Endothelial cell of umbilical vein (primary cell): ENCODE data around the gene RCAN3. TPM values are rescaled to one million over a fixed set of nuclear protein-coding genes. Genes with fewer than 3 reads are reported as not detected.

Experiments used
- BruUV-seq: library from RNA; stranded (reverse); fragments of 400-500 nt; replicated peaks from 2 replicates; lab custom pipeline; 2021; lab: Mats Ljungman, UMichigan
- CTCF ChIA-PET: fragments of 300-600, 350-600 bp; sonication (Branson Sonifier 250); formaldehyde crosslinking; loops from one replicate; lab custom pipeline; 2021; ENCODE audit warnings: antibody characterized with exemption, inconsistent platforms; lab: Charles Lee
- POLR2A ChIA-PET: fragments of 300-600, 350-600 bp; sonication (Branson Sonifier 250); formaldehyde crosslinking; loops from one replicate; lab custom pipeline; 2021; ENCODE audit warnings: antibody characterized with exemption, inconsistent platforms; lab: Charles Lee
- DNase-seq: peaks from one replicate; pipeline ENCODE4 v3.0.0-alpha.2; 2011; ENCODE audit warnings: low read depth, low spot score
- FAIRE-seq: peaks from 2 replicates; lab custom pipeline; 2011; peaks lifted over from hg19 to GRCh38; lab: Jason Lieb, UNC
- H2AFZ ChIP-seq: 2 replicates; pipeline ENCODE4 v1.6.0; 2012; ENCODE audit warnings: low read depth, low read length, control low read depth, inconsistent platforms
- H3K27ac ChIP-seq: 2 replicates; pipeline ENCODE4 v1.5.1; 2011; ENCODE audit warnings: low read depth, mild to moderate bottlenecking, control low read depth, low read length, moderate library complexity; ENCODE audit not compliant: insufficient read depth
- H3K27me3 ChIP-seq, 2 experiments: 2 replicates each; pipeline versions ENCODE4 v1.6.0 to v1.6.1; 2011; ENCODE audit warnings: low read length in 2 of 2, mixed read lengths in 1 of 2; ENCODE audit not compliant: control insufficient read depth in 2 of 2, insufficient read depth in 2 of 2
- H3K36me3 ChIP-seq, 2 experiments: 2 replicates in 1 of 2; 3 replicates in 1 of 2; pipeline ENCODE4 v1.5.1; 2011; ENCODE audit warnings: low read length in 2 of 2, mild to moderate bottlenecking in 1 of 2, moderate library complexity in 1 of 2; ENCODE audit not compliant: control insufficient read depth in 2 of 2, insufficient read depth in 2 of 2; ENCODE audit errors: extremely low read depth in 1 of 2
- H3K4me1 ChIP-seq: 3 replicates; pipeline ENCODE4 v1.5.1; 2011; ENCODE audit warnings: mild to moderate bottlenecking, low read length; ENCODE audit not compliant: control insufficient read depth, insufficient read depth; ENCODE audit errors: extremely low read depth
- H3K4me2 ChIP-seq: 2 replicates; pipeline ENCODE4 v1.6.1; 2011; ENCODE audit warnings: low read length, control low read depth, mixed read lengths; ENCODE audit not compliant: insufficient read depth
- H3K4me3 ChIP-seq, 3 experiments: fragments of 200-600 bp in 1 of 3; sonication (generic), shearing (Covaris generic) in 1 of 3; replicated peaks in 1 of 3; 2 replicates each; pipeline ENCODE4 v1.5.1; 2011 to 2016; ENCODE audit warnings: control low read depth in 3 of 3, low read length in 3 of 3, mild to moderate bottlenecking in 2 of 3, inconsistent platforms in 1 of 3, low read depth in 1 of 3, moderate library complexity in 1 of 3; ENCODE audit not compliant: insufficient read depth in 1 of 3
- H3K79me2 ChIP-seq: 2 replicates; pipeline ENCODE4 v1.6.0; 2012; ENCODE audit warnings: low read length, inconsistent platforms; ENCODE audit not compliant: control insufficient read depth, insufficient read depth
- H3K9ac ChIP-seq: replicated peaks from 2 replicates; pipeline ENCODE3; 2011; ENCODE audit warnings: low read length, control low read depth; ENCODE audit not compliant: insufficient read depth; ENCODE audit errors: extremely low read depth
- H3K9me1 ChIP-seq: replicated peaks from 3 replicates; pipeline ENCODE4 v1.6.0; 2011; ENCODE audit warnings: mild to moderate bottlenecking, low read length; ENCODE audit not compliant: control insufficient read depth, insufficient read depth; ENCODE audit errors: extremely low read depth
- H3K9me3 ChIP-seq: replicated peaks from 2 replicates; pipeline ENCODE4 v1.5.1; 2012; ENCODE audit warnings: low read length, inconsistent platforms; ENCODE audit not compliant: control insufficient read depth, insufficient read depth
- H4K20me1 ChIP-seq: replicated peaks from 2 replicates; pipeline ENCODE3; 2011; ENCODE audit warnings: mild to moderate bottlenecking, low read length; ENCODE audit not compliant: control insufficient read depth, insufficient read depth; ENCODE audit errors: extremely low read depth
- CTCF ChIP-seq, 2 donors: IDR thresholded peaks; 1 replicate in 1 of 2; 2 replicates in 1 of 2; pipeline ENCODE4 v1.5.1; 2011; ENCODE audit warnings: low read length in 2 of 2, mild to moderate bottlenecking in 2 of 2, moderate library complexity in 2 of 2, control low read depth in 1 of 2, inconsistent platforms in 1 of 2, low read depth in 1 of 2; ENCODE audit not compliant: insufficient read depth in 1 of 2; ENCODE audit errors: extremely low read depth in 1 of 2
- EZH2 ChIP-seq: IDR thresholded peaks from 2 replicates; pipeline ENCODE4 v1.6.1; 2012; ENCODE audit warnings: borderline replicate concordance, low read depth, mild to moderate bottlenecking, moderate library complexity, low read length, inconsistent platforms; ENCODE audit not compliant: severe bottlenecking
- FOS ChIP-seq: IDR thresholded peaks from 2 replicates; pipeline ENCODE4 v1.6.1; 2011; ENCODE audit warnings: mild to moderate bottlenecking, low read length, moderate library complexity, borderline replicate concordance; ENCODE audit not compliant: insufficient read depth
- GATA2 ChIP-seq: IDR thresholded peaks from 2 replicates; pipeline ENCODE4 v1.7.0; 2011; ENCODE audit warnings: low read depth, mild to moderate bottlenecking, moderate library complexity, mixed read lengths, low read length; ENCODE audit not compliant: insufficient read length, insufficient read depth
- JUN ChIP-seq: IDR thresholded peaks from 2 replicates; pipeline ENCODE4 v1.6.1; 2011; ENCODE audit warnings: borderline replicate concordance, low read depth; ENCODE audit not compliant: insufficient read length, insufficient read depth
- MAX ChIP-seq: IDR thresholded peaks from 2 replicates; pipeline ENCODE4 v1.6.1; 2011; ENCODE audit not compliant: insufficient read depth, insufficient read length
- MYC ChIP-seq: IDR thresholded peaks from one replicate; pipeline ENCODE4 v1.6.1; 2011; ENCODE audit warnings: mild to moderate bottlenecking, low read depth, low read length
- POLR2A ChIP-seq: IDR thresholded peaks from 2 replicates; pipeline ENCODE4 v1.6.1; 2012; ENCODE audit warnings: low read depth, mild to moderate bottlenecking, control low read depth, low read length
- POLR2AphosphoS5 ChIP-seq: IDR thresholded peaks from 2 replicates; pipeline ENCODE4 v1.6.1; 2012; ENCODE audit warnings: low read depth, mild to moderate bottlenecking, control low read depth, low read length, moderate library complexity; ENCODE audit not compliant: insufficient read depth
- dilution Hi-C: fragments of 300-500 bp; cut with MboI; formaldehyde crosslinking; loops from one replicate; pipeline ENCODE4 v1.15.0; 2019; ENCODE audit warnings: low sequenced_read_pairs; ENCODE audit not compliant: extremely low pct_ligation_motif_present
- intact Hi-C: fragments of 100-400 bp; cut with micrococcal nuclease; formaldehyde crosslinking; loops from one replicate; pipeline ENCODE4 v1.10.0; 2022
- polyA plus RNA-seq, 4 experiments: library from polyadenylated mRNA; depleted of rRNA in 3 of 4; stranded (reverse) in 3 of 4; unstranded in 1 of 4; fragments of >200 nt; gene quantifications; 2 replicates each; pipeline versions ENCODE4 v1.2.1 to v1.2.3, GENCODE V29; 2011 to 2012; ENCODE audit warnings: missing spikeins in 1 of 4
- total RNA-seq: library from RNA; stranded (reverse); gene quantifications from 2 replicates; pipeline ENCODE4 v1.2.3, GENCODE V29; 2021

The RCAN3 gene
- total and polyA plus RNA-seq, 2 donors (not counting 3 experiments of a cell fraction or from before 2014, with no cell fraction given): 0.99 to 5.1 TPM

GRCh38 chr1:24454673-24455072 lies 48.0 kb upstream of the RCAN3 start:
- ChIA-PET CTCF (interaction anchor here (0.6 kb wide), 1 partner anchor 42 kb away, joined by 3 read pairs; no protein-coding TSS in a partner anchor), POLR2A (no interaction called here)
- H3K9me1 ChIP-seq: no peaks in the 10 kb centered on the region
- H3K4me1 ChIP-seq: no peaks in the 10 kb centered on the region
- H3K4me3 ChIP-seq: no peak overlapping the region
- no peaks in the 10 kb centered on the region for H3K9me3 ChIP-seq
- no peak overlapping the region for H3K9ac ChIP-seq
- no peak for FAIRE-seq
- no peak for DNase-seq
- H3K27me3 ChIP-seq: no peaks in the 10 kb centered on the region
- TF ChIP-seq POLR2A: no peak
- TF ChIP-seq JUN: no peak
- no peak for TF ChIP-seq POLR2AphosphoS5
- no peak for TF ChIP-seq EZH2
- no peak for TF ChIP-seq MYC
- no peak for TF ChIP-seq FOS
- no peak for TF ChIP-seq MAX
- TF ChIP-seq GATA2: no peak
- no peak for TF ChIP-seq CTCF (IDR thresholded peaks at IDR 0.05; ENCODE audit: extremely low read depth in 1 of 2, insufficient read depth in 1 of 2, low read depth in 1 of 2, low read length in 2 of 2)
- H4K20me1 ChIP-seq: no peaks in the 10 kb centered on the region
- H3K4me2 ChIP-seq: no peak overlapping the region
- no peaks in the 10 kb centered on the region for H3K79me2 ChIP-seq
- dilution Hi-C loops (no loop called here), intact Hi-C loops (no loop called here)
- H2AFZ ChIP-seq: no peak overlapping the region
- H3K36me3 ChIP-seq: peaks cover 0 to 5% of the 10 kb centered on the region in 2 experiments
- no peak overlapping the region for H3K27ac ChIP-seq
- BruUV-seq: no TSS peak
